SK-N-SH treated with all-trans-retinoic acid at 6 μM for 48 hours (cell line): ENCODE results near the gene GPR183.

Source experiments
- ATAC-seq: fragments of 200-7000 bp; cut with Tn5 transposase; 3 replicates; pipeline ENCODE4 v1.9.1; 2020; ENCODE audit warnings: mild to moderate bottlenecking, moderate library complexity
- ARNTL ChIP-seq: fragments of 450-650 bp; formaldehyde crosslinking; IDR thresholded peaks from 2 replicates; pipeline ENCODE4 v1.5.0; 2020; ENCODE audit warnings: low read depth, mild to moderate bottlenecking, moderate library complexity, borderline replicate concordance
- BACH2 ChIP-seq: fragments of 250-450 bp; sonication (Bioruptor Pico); IDR thresholded peaks from 2 replicates; pipeline ENCODE4 v1.9.0; 2021; ENCODE audit warnings: mild to moderate bottlenecking, borderline replicate concordance
- CSDC2 ChIP-seq: fragments of 250-450 bp; sonication (Bioruptor Pico); IDR thresholded peaks from 2 replicates; pipeline ENCODE4 v1.5.0; 2020; ENCODE audit warnings: mild to moderate bottlenecking, moderate library complexity
- ISL1 ChIP-seq: fragments of 250-450 bp; sonication (Bioruptor Pico); IDR thresholded peaks from 2 replicates; pipeline ENCODE4 v2.1.2; 2022; ENCODE audit warnings: mild to moderate bottlenecking, moderate library complexity
- PPARA ChIP-seq: fragments of 250-450 bp; sonication (Bioruptor Pico); IDR thresholded peaks from 2 replicates; pipeline ENCODE4 v1.5.0; 2020; ENCODE audit warnings: mild to moderate bottlenecking, borderline replicate concordance
- RARB ChIP-seq: fragments of 250-450 bp; sonication (Bioruptor Pico); IDR thresholded peaks from 2 replicates; pipeline ENCODE4 v1.8.0; 2021; ENCODE audit warnings: mild to moderate bottlenecking, moderate library complexity
- TCF4 ChIP-seq: fragments of 250-450 bp; sonication (Bioruptor Pico); IDR thresholded peaks from 2 replicates; pipeline ENCODE4 v1.8.0; 2021; ENCODE audit warnings: mild to moderate bottlenecking, moderate library complexity, borderline replicate concordance
- TOX ChIP-seq: fragments of 250-450 bp; sonication (Bioruptor Pico); IDR thresholded peaks from 2 replicates; pipeline ENCODE4 v1.8.0; 2021; ENCODE audit warnings: mild to moderate bottlenecking, moderate library complexity, borderline replicate concordance
- ZC3H10 ChIP-seq: fragments of 250-450 bp; sonication (Bioruptor Pico); IDR thresholded peaks from 2 replicates; pipeline ENCODE4 v1.5.1; 2021; ENCODE audit warnings: mild to moderate bottlenecking, moderate library complexity
- ZFP30 ChIP-seq: fragments of 450-650 bp; formaldehyde crosslinking; IDR thresholded peaks from 2 replicates; pipeline ENCODE4 v1.5.0; 2022; ENCODE audit warnings: mild to moderate bottlenecking, moderate library complexity
- ZNF565 ChIP-seq: fragments of 450-650 bp; formaldehyde crosslinking; conservative IDR thresholded peaks from 2 replicates; pipeline ENCODE4 v1.5.0; 2020; ENCODE audit warnings: low read depth, mild to moderate bottlenecking, moderate library complexity
- ZNF70 ChIP-seq: fragments of 450-650 bp; formaldehyde crosslinking; IDR thresholded peaks from 2 replicates; pipeline ENCODE4 v1.5.0; 2020; ENCODE audit warnings: mild to moderate bottlenecking, moderate library complexity
- ZNF8 ChIP-seq: fragments of 450-650 bp; formaldehyde crosslinking; IDR thresholded peaks from 2 replicates; pipeline ENCODE4 v1.5.0; 2020; ENCODE audit warnings: mild to moderate bottlenecking, moderate library complexity
- TF ChIP-seq, protein P1 (sequence below): fragments of 250-450 bp; sonication (Bioruptor Pico); IDR thresholded peaks from 2 replicates; pipeline ENCODE4 v1.5.1; 2021; ENCODE audit warnings: mild to moderate bottlenecking, moderate library complexity
- TF ChIP-seq, protein P2 (sequence below): fragments of 250-450 bp; sonication (Bioruptor Pico); IDR thresholded peaks from 2 replicates; pipeline ENCODE4 v1.8.0; 2021; ENCODE audit warnings: low read depth, mild to moderate bottlenecking, moderate library complexity, borderline replicate concordance
- TF ChIP-seq, protein P3 (sequence below): fragments of 250-450 bp; sonication (Bioruptor Pico); IDR thresholded peaks from 2 replicates; pipeline ENCODE4 v1.5.0; 2020; ENCODE audit warnings: mild to moderate bottlenecking, moderate library complexity
- TF ChIP-seq, protein P4 (sequence below): fragments of 250-450 bp; sonication (Bioruptor Pico); IDR thresholded peaks from 2 replicates; pipeline ENCODE4 v1.5.1; 2020; ENCODE audit warnings: low read depth, mild to moderate bottlenecking, moderate library complexity
- TF ChIP-seq, protein P5 (sequence below): fragments of 250-450 bp; sonication (Bioruptor Pico); IDR thresholded peaks from 2 replicates; pipeline ENCODE4 v1.8.0; 2020; ENCODE audit warnings: mild to moderate bottlenecking, moderate library complexity, borderline replicate concordance

GPR183 gene

DNA sequence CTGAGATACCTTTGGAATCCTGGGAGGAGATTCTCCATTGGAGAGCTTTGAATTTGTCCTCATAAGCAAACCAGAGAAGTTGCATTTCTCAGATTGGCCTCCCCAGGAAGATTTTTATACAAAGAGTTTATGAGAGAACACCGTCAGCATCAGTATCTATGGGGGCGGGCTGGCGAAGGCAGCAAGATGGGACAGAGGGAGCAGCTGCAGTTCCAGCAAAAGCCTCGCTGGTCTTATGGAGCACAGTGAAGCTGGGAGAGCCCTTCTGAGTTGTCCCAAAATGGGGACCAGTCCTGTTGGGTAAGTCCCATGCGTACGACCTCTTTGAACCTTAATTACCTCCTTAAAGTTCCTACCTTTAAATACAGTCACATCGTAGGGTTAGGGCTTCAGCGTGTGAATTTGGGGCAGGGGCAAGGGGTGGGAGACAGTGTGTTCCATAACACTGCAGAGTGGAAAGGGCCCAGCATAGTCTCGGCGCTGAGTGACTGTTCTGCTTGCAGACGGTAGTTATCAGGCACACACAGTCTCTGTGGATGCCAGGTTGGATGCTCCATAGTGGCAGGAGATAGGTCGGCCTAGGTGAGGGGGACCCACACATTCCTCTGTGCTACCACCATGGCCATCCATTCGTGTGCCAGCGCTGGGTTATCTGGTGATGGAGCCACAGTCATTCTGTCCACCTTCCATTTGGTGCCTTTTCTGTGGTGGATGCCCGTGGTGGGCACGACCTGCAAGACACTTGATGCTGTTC lies 34.9 kb upstream of the GPR183 start (continued):
- TF ChIP-seq ISL1 = no peak

DNA sequence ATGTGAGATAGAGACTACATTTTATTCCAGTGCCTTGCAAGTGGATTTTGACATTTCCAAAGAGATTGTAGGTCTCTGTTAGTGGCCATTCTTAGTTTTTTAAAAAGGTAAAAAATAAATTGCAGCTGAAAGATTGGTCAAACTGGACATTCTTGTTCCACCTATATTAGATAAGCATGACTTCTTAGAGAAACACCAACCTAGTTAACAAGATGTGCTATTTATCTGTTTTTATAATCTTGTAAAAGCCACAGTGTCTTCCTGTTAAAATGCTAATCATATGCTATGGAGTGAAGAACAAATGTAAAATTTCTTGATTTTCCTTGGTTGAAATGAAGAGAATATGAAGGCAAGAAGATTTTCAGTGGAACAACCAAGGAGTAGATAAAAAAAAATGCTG lies 33.4 kb upstream of the GPR183 start:
- no peak for TF ChIP-seq ZNF70 (CRISPR knock-in tag)
- TF ChIP-seq ZFP30 (CRISPR knock-in tag) = no peak
- TF ChIP-seq BACH2 = no peak
- TF ChIP-seq ZNF565 (CRISPR knock-in tag) = no peak
- TF ChIP-seq, protein P1, sequence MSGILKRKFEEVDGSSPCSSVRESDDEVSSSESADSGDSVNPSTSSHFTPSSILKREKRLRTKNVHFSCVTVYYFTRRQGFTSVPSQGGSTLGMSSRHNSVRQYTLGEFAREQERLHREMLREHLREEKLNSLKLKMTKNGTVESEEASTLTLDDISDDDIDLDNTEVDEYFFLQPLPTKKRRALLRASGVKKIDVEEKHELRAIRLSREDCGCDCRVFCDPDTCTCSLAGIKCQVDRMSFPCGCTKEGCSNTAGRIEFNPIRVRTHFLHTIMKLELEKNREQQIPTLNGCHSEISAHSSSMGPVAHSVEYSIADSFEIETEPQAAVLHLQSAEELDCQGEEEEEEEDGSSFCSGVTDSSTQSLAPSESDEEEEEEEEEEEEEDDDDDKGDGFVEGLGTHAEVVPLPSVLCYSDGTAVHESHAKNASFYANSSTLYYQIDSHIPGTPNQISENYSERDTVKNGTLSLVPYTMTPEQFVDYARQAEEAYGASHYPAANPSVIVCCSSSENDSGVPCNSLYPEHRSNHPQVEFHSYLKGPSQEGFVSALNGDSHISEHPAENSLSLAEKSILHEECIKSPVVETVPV (CRISPR knock-in tag) = no peak
- TF ChIP-seq RARB (CRISPR knock-in tag) = no peak
- no peak for TF ChIP-seq ZNF8
- TF ChIP-seq ISL1 = no peak
- TF ChIP-seq, protein P2, sequence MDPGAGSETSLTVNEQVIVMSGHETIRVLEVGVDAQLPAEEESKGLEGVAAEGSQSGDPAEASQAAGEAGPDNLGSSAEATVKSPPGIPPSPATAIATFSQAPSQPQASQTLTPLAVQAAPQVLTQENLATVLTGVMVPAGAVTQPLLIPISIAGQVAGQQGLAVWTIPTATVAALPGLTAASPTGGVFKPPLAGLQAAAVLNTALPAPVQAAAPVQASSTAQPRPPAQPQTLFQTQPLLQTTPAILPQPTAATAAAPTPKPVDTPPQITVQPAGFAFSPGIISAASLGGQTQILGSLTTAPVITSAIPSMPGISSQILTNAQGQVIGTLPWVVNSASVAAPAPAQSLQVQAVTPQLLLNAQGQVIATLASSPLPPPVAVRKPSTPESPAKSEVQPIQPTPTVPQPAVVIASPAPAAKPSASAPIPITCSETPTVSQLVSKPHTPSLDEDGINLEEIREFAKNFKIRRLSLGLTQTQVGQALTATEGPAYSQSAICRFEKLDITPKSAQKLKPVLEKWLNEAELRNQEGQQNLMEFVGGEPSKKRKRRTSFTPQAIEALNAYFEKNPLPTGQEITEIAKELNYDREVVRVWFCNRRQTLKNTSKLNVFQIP = no peak
- no peak for TF ChIP-seq PPARA (CRISPR knock-in tag)
- TF ChIP-seq TOX (CRISPR knock-in tag) = no peak
- TF ChIP-seq, protein P3, sequence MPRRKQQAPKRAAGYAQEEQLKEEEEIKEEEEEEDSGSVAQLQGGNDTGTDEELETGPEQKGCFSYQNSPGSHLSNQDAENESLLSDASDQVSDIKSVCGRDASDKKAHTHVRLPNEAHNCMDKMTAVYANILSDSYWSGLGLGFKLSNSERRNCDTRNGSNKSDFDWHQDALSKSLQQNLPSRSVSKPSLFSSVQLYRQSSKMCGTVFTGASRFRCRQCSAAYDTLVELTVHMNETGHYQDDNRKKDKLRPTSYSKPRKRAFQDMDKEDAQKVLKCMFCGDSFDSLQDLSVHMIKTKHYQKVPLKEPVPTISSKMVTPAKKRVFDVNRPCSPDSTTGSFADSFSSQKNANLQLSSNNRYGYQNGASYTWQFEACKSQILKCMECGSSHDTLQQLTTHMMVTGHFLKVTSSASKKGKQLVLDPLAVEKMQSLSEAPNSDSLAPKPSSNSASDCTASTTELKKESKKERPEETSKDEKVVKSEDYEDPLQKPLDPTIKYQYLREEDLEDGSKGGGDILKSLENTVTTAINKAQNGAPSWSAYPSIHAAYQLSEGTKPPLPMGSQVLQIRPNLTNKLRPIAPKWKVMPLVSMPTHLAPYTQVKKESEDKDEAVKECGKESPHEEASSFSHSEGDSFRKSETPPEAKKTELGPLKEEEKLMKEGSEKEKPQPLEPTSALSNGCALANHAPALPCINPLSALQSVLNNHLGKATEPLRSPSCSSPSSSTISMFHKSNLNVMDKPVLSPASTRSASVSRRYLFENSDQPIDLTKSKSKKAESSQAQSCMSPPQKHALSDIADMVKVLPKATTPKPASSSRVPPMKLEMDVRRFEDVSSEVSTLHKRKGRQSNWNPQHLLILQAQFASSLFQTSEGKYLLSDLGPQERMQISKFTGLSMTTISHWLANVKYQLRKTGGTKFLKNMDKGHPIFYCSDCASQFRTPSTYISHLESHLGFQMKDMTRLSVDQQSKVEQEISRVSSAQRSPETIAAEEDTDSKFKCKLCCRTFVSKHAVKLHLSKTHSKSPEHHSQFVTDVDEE (CRISPR knock-in tag) = no peak
- no peak for TF ChIP-seq CSDC2 (CRISPR knock-in tag)
- TF ChIP-seq, protein P4, sequence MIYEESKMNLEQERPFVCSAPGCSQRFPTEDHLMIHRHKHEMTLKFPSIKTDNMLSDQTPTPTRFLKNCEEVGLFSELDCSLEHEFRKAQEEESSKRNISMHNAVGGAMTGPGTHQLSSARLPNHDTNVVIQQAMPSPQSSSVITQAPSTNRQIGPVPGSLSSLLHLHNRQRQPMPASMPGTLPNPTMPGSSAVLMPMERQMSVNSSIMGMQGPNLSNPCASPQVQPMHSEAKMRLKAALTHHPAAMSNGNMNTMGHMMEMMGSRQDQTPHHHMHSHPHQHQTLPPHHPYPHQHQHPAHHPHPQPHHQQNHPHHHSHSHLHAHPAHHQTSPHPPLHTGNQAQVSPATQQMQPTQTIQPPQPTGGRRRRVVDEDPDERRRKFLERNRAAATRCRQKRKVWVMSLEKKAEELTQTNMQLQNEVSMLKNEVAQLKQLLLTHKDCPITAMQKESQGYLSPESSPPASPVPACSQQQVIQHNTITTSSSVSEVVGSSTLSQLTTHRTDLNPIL = no peak
- no peak for ATAC-seq

DNA sequence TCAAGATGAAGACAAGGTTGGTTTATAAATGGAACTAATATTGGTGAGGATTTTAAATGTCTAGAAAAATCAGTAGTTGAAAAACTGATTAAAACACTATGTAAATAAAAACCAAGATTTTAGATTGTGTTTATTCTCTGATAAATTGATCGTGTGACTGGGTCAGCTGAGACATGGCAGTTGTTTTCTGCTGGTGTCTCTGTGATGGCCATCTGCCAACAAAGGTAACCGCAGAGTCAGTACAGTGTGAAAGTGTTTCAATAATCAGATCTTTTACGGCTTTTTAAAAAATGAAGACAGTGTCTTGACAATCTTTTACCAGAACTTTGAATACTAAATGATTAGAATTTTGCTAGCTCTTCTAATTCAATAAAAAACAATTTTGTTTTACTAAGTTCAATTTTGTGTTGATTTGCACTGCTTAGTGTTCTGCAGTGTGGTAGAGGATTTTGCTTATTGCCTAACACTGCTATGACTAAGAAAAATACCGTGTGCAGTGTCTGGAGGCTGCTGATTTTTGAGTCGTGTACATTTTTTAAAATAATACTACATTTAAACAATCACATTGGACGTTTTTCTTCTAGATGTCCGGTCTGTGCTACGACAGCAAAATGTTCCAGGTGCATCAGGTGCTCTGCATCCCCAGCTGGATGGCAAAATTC lies 32.7 kb upstream of the GPR183 start:
- ATAC-seq = no peak
- TF ChIP-seq PPARA (CRISPR knock-in tag) (no peak), TOX (CRISPR knock-in tag) (no peak), ZFP30 (CRISPR knock-in tag) (no peak), ZNF565 (CRISPR knock-in tag) (no peak), ISL1 (no peak), ARNTL (CRISPR knock-in tag) (no peak), ZC3H10 (no peak), ZNF8 (no peak), TCF4 (CRISPR knock-in tag) (no peak), CSDC2 (CRISPR knock-in tag) (no peak), ZNF70 (CRISPR knock-in tag) (no peak)
- TF ChIP-seq, protein P3 (CRISPR knock-in tag) = no peak
- TF ChIP-seq, protein P5, sequence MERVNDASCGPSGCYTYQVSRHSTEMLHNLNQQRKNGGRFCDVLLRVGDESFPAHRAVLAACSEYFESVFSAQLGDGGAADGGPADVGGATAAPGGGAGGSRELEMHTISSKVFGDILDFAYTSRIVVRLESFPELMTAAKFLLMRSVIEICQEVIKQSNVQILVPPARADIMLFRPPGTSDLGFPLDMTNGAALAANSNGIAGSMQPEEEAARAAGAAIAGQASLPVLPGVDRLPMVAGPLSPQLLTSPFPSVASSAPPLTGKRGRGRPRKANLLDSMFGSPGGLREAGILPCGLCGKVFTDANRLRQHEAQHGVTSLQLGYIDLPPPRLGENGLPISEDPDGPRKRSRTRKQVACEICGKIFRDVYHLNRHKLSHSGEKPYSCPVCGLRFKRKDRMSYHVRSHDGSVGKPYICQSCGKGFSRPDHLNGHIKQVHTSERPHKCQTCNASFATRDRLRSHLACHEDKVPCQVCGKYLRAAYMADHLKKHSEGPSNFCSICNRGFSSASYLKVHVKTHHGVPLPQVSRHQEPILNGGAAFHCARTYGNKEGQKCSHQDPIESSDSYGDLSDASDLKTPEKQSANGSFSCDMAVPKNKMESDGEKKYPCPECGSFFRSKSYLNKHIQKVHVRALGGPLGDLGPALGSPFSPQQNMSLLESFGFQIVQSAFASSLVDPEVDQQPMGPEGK (CRISPR knock-in tag) = no peak
- TF ChIP-seq, protein P4 = no peak
- TF ChIP-seq, protein P1 (CRISPR knock-in tag) = no peak
